ENCODE measurements around the gene DLEC1.

Gene DLEC1

DNA sequence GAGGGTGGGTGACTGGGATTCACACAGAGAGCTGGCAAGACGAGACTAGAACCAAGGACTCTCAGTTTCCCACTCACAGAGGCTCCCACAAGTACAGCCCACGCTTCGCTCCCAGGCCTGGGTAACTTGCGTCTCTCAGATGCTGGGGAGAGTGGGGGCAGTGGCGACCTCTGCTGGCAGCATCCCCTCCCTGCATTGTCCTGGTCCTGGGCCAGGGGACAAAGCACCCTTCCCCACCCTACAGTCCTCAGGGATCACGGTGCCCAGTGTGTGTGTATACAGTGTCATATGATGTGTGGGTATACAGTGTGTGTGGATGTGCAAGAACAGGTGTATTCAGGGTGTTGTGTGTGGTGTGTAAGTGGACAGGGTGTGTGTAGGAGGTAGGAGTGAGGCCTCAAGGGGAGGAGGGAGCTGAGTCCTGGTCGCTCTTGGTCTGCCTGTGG is 35.6 kb upstream of the DLEC1 start:
- no peak for TF ChIP-seq FOXP2 (optimal IDR thresholded peaks at IDR 0.05; ENCODE audit: borderline replicate concordance, extremely low read depth, extremely low read length, insufficient read depth)
- TF ChIP-seq TAF1 (IDR thresholded peaks at IDR 0.05; ENCODE audit: borderline replicate concordance, insufficient read depth, low read length): no peak
- TF ChIP-seq SIN3A (IDR thresholded peaks at IDR 0.05; ENCODE audit: borderline replicate concordance, insufficient read depth, low read length): no peak

DNA sequence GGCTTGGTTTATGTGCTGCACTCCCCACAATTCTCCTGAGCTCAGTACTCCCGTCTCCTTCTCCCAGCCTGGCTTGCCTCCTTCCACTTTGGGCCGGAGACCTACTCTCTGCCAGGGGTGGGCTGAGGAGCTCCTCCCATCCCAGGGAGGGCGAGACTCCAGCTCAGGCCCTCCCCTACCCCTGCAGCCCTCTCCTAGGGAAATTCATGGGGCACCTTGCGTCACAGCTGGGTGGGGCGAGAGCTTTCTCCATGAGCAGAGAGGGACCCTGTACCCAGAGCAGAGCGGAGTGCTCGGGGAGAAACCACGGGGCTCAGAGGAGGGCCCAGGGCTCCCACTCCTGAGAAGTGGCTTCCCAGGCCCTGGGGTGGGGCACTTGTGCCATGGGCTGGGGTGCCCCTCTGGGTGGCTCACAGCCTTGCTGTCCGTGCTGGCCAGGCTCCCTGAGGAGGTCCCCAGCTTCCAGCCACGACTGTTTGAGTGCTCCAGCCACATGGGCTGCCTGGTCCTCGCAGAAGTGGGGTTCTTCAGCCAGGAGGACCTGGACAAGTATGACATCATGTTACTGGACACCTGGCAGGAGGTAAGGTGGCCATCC is 35.1 kb upstream of the DLEC1 start:
- TF ChIP-seq POLR2AphosphoS5 (IDR thresholded peaks at IDR 0.05; ENCODE audit: low read depth, low read length) (no peak), TAF1 (IDR thresholded peaks at IDR 0.05; ENCODE audit: borderline replicate concordance, insufficient read depth, low read length) (no peak), FOXP2 (optimal IDR thresholded peaks at IDR 0.05; ENCODE audit: borderline replicate concordance, extremely low read depth, extremely low read length, insufficient read depth) (no peak)

DNA sequence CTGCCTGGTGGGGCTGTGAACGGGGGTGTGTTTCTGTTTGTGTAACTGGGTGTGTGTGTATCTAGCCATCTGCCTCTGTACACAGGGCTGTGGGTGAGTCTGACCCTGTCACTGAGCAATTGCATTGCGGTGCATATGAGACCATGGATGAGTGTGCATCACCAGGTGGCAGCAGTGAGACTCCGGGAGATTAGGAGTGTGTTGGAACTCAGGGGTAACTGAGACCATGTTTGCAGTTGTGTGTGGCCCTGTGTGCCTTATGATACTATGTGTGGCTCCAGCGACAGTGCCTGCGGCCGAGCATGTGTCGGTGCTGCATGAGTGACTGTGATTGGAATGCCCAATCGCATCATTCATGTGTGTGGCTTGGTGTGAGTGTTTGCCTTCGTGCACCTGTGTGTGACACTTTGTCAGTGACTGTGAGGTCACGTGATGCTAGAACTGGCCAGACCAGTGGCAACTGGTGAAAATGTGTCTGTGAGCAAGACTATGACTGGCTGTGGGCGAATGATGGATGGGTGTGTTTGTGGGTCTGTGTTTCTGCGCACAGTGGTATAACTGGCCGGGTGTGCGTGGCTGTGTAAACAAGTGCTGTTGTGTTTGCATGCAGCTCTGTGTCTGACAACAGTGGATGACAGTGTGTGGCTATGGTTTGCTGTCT is 34.5 kb upstream of the DLEC1 start:
- TF ChIP-seq POLR2AphosphoS5 (IDR thresholded peaks at IDR 0.05; ENCODE audit: low read depth, low read length): no peak
- no peak for TF ChIP-seq TAF1 (IDR thresholded peaks at IDR 0.05; ENCODE audit: borderline replicate concordance, insufficient read depth, low read length)
- no peak for TF ChIP-seq FOXP2 (optimal IDR thresholded peaks at IDR 0.05; ENCODE audit: borderline replicate concordance, extremely low read depth, extremely low read length, insufficient read depth)
- TF ChIP-seq, protein P1, sequence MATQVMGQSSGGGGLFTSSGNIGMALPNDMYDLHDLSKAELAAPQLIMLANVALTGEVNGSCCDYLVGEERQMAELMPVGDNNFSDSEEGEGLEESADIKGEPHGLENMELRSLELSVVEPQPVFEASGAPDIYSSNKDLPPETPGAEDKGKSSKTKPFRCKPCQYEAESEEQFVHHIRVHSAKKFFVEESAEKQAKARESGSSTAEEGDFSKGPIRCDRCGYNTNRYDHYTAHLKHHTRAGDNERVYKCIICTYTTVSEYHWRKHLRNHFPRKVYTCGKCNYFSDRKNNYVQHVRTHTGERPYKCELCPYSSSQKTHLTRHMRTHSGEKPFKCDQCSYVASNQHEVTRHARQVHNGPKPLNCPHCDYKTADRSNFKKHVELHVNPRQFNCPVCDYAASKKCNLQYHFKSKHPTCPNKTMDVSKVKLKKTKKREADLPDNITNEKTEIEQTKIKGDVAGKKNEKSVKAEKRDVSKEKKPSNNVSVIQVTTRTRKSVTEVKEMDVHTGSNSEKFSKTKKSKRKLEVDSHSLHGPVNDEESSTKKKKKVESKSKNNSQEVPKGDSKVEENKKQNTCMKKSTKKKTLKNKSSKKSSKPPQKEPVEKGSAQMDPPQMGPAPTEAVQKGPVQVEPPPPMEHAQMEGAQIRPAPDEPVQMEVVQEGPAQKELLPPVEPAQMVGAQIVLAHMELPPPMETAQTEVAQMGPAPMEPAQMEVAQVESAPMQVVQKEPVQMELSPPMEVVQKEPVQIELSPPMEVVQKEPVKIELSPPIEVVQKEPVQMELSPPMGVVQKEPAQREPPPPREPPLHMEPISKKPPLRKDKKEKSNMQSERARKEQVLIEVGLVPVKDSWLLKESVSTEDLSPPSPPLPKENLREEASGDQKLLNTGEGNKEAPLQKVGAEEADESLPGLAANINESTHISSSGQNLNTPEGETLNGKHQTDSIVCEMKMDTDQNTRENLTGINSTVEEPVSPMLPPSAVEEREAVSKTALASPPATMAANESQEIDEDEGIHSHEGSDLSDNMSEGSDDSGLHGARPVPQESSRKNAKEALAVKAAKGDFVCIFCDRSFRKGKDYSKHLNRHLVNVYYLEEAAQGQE (IDR thresholded peaks at IDR 0.05; ENCODE audit: insufficient read depth in 1 of 2, low read depth in 2 of 2, low read length in 2 of 2): no peak

DNA sequence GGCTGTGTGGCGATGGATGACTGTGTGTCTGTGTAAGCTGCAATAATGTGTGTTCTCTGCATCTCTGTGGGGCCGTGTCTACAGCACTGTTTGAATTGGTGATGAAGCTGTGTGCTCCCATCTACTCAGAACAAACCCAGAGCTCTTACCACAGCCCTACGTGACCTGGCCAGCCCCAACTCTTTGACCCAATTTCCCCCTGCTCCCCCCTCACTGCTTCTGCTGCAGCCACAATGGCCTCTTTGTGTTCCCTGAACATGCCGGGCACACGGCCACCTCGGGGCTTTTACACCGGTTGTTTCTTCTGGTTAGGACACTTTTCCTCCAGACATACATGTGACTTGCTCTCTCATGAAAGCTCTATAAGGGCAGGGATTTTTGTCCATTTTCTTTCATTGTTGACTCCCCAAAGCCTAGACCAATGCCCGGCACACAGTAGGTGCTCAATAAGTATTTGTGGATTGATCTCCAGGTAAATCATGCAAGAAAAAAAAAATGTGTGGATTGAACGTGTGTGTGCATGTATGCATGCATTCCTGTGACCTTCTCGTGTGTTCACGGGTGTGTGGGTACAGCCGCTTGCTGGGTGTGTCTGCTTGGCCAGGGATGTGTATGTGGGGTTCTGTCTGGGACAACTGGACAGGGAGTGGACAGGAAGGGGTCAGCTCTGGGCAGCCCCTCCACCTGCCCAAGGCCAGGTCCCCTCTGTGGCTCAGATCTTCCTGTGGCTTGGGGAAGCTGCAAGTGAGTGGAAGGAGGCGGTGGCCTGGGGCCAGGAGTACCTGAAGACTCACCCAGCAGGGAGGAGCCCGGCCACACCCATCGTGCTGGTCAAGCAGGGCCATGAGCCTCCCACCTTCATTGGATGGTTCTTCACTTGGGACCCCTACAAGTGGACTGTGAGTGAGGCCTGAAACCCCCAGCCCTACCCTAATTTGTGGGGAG is 33.7 kb upstream of the DLEC1 start:
- no peak for TF ChIP-seq POLR2AphosphoS5 (IDR thresholded peaks at IDR 0.05; ENCODE audit: low read depth, low read length)
- TF ChIP-seq, protein P1 (IDR thresholded peaks at IDR 0.05; ENCODE audit: insufficient read depth in 1 of 2, low read depth in 2 of 2, low read length in 2 of 2): no peak
- TF ChIP-seq FOXP2 (optimal IDR thresholded peaks at IDR 0.05; ENCODE audit: borderline replicate concordance, extremely low read depth, extremely low read length, insufficient read depth): no peak
- TF ChIP-seq SIN3A (IDR thresholded peaks at IDR 0.05; ENCODE audit: borderline replicate concordance, insufficient read depth, low read length): no peak
- no peak for TF ChIP-seq TAF1 (IDR thresholded peaks at IDR 0.05; ENCODE audit: borderline replicate concordance, insufficient read depth, low read length)

DNA sequence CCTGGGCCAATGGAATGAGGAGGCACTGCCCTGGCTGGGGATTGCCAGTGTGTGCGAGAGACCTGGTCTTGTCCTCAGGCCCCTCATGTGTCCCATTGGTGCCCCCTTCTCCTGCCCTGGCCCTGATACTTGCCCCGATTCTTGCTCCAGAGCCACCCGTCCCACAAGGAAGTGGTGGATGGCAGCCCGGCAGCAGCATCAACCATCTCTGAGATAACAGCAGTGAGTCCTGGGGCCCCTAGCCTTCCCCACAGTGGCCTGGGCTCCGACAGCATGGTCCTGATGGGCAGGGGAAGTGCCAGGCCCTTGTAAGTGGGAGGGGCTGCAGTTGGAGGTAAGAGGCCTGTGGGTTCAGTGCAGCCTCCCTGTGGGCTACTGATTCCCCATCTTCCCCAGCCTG is 33.0 kb upstream of the DLEC1 start:
- TF ChIP-seq, protein P1 (IDR thresholded peaks at IDR 0.05; ENCODE audit: insufficient read depth in 1 of 2, low read depth in 2 of 2, low read length in 2 of 2): no peak
- TF ChIP-seq TAF1 (IDR thresholded peaks at IDR 0.05; ENCODE audit: borderline replicate concordance, insufficient read depth, low read length) (no peak), FOXP2 (optimal IDR thresholded peaks at IDR 0.05; ENCODE audit: borderline replicate concordance, extremely low read depth, extremely low read length, insufficient read depth) (no peak), SIN3A (IDR thresholded peaks at IDR 0.05; ENCODE audit: borderline replicate concordance, insufficient read depth, low read length) (no peak), POLR2AphosphoS5 (IDR thresholded peaks at IDR 0.05; ENCODE audit: low read depth, low read length) (no peak)

All from PFSK-1 (cell line).